Bone marrow (tissue), 2 donors: ENCODE data around the gene AGBL4.

ENCODE experiments used
- DNase-seq, 2 donors: peaks; one replicate each; lab custom pipeline; 2025; lab: John Stamatoyannopoulos, UW

AGBL4 gene

DNA sequence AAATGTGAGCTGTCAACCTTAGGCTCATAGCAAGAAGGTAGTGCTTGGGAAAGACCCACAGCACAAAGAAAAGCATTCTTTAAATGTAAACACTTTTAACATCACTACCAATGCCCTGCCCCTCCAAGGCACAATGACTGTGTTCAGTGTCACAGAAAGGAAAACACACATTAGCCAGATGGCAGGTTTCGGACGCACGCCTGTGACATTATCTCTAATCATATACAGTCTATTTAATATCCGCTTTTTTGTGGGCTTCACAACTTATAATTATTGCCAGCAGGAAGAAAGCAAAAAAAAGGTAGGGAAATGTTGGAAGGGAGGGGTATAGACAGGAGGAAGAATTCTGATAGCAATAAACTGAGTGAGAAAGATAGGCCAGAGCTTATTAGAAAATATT is 1134.7 kb downstream of the AGBL4 start:
- no peak for DNase-seq

DNA sequence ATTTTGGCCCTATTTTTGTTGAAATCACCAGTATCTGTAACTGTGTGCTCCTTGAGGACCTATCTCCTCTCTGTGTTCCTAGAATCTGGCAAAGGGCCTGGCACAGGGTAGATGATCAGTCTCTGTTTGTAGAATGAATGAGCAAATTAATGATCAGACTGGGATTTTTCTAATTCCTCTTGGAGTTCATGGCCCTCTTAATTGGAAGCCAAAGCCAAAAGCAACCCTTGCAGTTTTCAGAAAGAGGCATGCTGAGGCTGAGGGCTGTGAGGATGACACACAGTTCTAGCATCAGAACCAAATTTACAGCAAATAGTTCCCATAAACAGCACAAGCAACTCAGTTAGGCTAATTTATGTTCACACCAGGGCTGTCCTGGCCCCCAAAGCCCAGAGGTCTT is 1136.0 kb downstream of the AGBL4 start:
- DNase-seq: no peak

DNA sequence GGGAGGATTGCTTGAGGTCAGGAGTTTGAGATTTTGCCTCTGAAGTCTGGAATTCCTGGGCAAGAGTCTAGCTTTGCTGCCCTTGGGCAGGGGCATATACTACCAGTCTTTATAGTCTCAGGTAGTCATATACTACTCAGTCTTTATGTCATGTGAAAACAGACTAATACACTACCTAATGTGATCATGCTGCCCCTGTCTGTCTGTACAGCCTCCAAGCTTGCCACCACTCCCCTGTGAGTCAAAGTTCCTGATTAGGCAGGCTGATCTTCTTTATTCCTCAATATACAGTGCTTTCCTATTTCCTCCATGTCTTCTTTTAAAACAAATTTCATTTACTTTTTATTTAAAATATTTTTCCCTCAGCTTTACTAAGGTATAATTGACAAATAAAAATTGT is 1141.7 kb downstream of the AGBL4 start:
- no peak for DNase-seq

- no peak for DNase-seq
Observed at GRCh38 chr1:48878191-48878940, 1145.4 kb downstream of the AGBL4 start.

DNA sequence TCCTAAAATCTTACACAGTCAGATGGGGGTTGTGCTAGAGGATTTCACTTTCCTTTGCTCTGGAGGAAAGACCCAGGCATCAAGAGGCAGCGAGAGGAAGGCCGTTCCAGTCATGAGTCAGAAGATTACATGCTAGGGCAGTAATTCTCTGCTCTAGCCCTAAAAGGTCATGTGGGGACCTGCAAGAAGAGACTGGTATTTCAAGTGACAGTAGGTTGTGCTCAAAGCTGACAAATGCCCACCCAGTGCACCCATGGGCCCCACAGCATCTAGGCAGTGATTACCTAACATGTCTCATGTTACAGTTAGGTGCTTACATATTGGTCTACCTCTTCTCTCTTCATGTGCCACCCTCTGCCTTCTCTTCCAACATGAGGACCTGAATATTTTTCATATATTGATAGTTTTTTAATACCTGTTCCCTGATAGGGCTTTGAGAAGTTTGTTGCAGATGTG is 1147.4 kb downstream of the AGBL4 start:
- DNase-seq: no peak

DNA sequence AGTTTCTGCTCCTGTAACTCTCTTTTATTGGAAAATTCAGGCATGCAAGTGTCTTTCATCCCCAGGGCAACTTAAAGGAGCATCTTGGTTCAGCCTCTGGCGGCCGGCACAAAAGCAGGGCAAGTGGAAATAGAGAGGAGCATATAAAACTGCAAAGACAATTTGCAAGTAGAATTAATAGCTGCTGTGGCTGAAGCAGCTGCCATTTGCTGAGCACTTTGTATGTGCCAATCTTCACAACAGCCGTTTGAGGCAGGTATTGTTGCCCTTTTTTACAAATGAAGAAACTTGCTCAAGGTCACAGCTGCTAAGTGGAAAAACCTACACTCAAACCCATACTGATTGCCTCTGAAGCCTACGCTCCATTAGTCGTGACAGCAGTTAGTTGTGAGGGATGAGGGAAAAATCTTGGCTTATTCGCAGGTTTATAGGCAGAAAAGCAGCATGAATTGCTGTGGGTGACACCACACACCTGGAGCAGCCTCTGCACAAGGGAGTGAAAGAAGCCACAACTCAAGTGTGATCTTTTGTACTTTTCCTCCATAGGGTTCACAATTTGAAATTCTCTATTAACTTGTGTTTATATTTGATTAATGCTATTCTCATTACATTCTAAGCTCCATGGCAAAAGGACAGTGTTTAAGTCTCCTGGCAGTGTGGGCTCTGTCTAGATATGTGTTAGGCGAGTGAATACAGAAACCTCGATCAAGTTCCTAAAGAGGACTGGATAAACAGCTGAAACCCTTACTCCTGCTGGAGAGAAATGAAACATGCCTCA is 1148.0 kb downstream of the AGBL4 start:
- DNase-seq: no peak

GRCh38 chr1:48873944-48874343 is 1149.8 kb downstream of the AGBL4 start:
- DNase-seq: no peak

DNA sequence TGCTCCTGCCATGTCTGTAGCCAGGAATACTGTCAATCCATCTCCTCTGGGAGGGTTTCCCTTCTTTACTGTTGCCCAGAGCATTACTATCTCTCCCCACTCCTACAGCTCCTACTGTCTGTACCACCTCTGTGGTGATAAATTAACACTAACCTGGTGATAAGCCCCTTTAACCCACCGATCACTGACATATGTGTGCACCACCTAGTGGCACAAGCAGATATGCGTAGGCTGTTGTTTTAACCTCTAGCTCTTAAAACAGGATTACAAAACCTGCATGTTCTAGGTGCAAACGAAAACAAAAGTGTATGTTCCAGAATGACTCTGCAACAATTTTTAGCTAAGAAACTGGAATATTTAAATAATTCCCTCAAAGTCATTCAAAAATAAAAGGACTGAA is 1153.2 kb downstream of the AGBL4 start:
- DNase-seq: no peak

DNA sequence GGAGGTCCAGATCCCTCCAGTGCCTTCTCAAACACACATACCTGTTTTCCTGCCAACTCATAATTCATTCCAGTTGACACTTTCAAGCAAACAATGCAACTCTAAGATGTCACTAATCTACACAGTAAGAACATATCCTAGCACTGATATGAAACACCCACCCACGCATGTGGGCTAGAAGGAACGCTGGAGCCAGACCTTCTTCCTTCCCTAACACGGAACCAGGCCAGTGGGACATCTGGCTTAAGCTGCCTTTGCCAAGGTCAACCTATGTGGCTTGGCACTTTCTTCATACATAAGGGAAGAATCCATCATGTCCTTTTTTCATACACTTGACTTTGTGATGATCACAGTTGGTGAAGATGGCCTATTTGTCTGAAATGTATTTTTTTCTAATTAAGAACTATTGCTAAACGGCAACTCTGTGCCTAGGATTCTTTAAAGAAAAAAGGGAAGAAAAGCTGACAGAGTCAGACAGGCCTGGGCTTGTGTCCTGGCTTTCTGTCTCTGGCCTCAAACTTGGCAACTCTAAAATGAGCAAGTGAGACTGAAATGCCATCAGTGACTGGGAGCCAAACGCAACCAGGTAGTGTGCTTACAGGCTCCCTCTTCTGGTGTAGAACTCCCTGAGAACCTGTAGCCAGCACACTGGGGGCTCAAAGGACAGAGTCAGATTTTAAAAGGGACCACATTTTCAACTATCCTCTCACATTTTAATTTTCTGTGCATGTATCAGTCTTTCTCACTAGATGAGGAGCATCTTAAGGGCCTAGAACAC is 1154.4 kb downstream of the AGBL4 start:
- no peak for DNase-seq

DNA sequence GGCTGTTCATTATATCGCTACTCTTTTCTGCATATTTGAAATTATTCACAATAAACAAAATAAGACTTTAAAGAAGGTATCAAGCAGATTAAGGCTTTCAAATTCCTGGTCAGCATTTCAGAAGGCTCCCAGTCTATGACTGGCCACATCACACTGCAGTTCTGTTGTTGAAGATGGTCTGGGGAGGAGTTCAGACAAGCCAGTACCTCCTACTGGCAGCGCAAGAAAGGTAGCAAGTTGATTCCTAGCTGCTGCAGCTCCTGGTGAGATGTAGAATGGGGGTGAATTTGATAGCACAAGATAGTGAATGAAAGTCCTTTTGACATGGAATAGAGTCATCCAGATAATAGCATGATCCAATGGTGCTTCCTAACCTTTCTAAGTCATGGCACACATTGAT is 1158.8 kb downstream of the AGBL4 start:
- DNase-seq: no peak

DNA sequence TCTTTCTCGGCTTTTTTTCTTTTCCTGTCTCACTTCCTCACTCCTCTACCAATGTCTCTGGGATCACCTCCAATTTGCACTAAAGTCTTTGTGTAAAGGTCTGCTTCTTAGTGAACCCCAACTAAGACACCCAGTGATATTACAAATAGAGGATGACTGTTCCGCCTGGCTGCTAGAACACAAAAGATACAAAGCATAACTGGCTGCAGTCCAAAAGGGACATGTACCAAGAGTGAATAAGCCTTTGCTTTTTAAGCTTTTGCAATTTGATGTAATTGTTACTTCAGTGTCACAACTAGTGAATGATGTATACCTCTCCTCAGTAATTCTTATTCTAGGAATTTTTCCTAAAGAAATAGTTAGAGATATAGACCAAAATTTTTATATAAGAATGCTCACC is 1164.3 kb downstream of the AGBL4 start:
- DNase-seq: no peak

GRCh38 chr1:48858200-48858920 is 1165.4 kb downstream of the AGBL4 start:
- no peak for DNase-seq

GRCh38 chr1:48853006-48853405 is 1170.7 kb downstream of the AGBL4 start:
- no peak for DNase-seq

DNA sequence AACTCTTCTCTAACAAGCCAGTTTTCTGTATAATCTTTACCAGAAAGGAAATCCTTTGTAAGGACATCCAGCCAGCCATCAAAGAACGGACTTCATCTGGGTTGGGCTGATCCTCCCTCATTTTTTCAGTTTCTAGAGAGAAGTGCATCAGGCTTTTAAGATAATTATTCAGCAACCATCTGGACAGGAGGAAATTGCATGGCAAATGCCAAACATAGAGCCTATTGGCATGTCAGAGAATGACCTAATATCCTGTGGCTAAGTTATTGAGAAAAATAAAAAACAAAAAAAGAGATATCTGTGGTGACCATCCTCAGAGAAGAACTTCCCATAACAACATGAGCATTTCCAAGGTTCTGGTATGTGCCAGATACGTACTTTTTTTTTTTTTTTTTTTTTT is 1172.1 kb downstream of the AGBL4 start:
- DNase-seq: no peak

DNA sequence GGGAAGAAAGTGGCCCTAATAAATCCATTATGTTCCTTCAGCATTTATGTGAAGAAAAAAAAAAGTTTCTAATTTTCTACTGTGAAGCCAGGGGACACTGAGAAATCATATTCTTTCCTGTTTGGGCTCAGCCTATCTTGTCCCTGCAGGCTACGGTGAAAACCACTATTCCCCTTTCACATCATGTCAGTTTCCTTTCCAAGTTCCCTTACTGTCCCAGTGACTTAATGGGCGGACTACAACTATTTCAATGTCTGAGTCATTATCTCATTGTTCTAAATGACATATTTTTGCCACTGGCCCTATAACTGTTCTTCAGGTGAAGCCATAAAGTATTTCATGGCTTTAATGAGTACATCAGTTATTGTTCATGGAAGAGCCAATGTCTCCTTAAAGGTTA is 1175.7 kb downstream of the AGBL4 start:
- DNase-seq: no peak

DNA sequence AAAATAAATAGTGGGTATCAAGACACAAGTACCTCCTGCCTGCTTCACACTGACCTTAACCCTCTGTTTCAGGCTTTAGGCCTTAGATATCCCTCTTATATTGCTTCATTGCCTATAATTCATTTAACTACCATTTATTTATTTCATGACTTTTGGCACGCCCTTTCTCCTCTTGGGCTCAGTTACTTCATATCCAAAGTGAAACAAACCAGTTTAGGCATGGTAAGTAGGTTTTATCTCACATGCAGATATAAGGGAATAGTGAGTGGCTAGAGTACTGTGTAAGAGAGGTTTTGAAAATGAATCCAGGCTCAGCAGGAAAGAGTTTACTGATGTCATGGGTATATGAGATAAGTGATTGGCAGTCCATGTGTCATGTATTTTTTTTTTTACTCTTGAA is 1177.3 kb downstream of the AGBL4 start:
- no peak for DNase-seq

DNA sequence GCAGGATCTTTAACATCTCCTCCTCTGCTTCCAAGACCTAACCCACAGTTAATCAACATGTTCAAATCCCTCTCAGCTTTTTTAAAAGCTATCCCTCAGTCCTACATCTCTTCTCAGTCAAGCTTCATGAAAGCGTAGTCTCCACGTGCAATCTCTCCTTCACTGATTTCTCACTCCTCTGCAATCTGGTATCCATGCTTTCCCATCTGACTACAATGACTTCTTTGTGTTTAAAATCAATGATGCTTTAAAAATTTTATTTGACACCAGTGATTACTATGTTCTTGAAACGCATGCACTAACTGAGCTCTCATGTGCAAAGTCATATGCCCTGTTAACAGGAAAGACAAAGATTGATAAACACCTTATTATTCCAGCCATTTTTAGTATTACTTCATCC is 1179.6 kb downstream of the AGBL4 start:
- DNase-seq: no peak

DNA sequence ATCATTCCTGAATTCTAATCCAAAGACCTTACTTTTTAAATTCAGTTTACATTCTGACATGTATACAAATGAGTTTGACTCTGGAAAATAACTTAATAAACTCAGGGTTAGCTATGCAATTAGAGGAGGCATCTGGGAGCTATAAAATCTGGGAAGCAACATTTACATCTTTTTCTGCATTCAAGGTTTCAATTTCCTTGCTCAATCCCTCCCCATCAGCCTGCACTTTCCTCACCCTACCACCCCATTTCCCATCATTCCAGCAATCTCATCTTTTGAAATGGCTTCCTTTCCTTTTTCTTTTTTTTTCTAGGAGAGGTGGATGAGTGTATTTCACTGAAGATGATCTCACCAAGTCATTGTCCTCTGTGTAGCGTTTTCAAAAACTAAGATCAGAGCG is 1181.8 kb downstream of the AGBL4 start:
- no peak for DNase-seq

- DNase-seq: no peak
Observed at GRCh38 chr1:48841461-48841860, 1182.3 kb downstream of the AGBL4 start.

GRCh38 chr1:48831120-48831978 is 1192.4 kb downstream of the AGBL4 start:
- no peak for DNase-seq

- no peak for DNase-seq
Observed at GRCh38 chr1:48830715-48831114, 1193.0 kb downstream of the AGBL4 start.
